ENCODE data around the gene CASS4.

GRCh38 chr20:56429941-56430340, 17.9 kb downstream of the CASS4 start:
- TF ChIP-seq CTCF (IDR thresholded peaks at IDR 0.05) = no peak
- TF ChIP-seq FOXP1 (CRISPR knock-in tag; IDR thresholded peaks at IDR 0.05; ENCODE audit: borderline replicate concordance) = no peak
- TF ChIP-seq, protein P1, sequence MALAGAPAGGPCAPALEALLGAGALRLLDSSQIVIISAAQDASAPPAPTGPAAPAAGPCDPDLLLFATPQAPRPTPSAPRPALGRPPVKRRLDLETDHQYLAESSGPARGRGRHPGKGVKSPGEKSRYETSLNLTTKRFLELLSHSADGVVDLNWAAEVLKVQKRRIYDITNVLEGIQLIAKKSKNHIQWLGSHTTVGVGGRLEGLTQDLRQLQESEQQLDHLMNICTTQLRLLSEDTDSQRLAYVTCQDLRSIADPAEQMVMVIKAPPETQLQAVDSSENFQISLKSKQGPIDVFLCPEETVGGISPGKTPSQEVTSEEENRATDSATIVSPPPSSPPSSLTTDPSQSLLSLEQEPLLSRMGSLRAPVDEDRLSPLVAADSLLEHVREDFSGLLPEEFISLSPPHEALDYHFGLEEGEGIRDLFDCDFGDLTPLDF (CRISPR knock-in tag; IDR thresholded peaks at IDR 0.05) = no peak
- no peak for TF ChIP-seq ELF4 (CRISPR knock-in tag; IDR thresholded peaks at IDR 0.05; ENCODE audit: low read depth)
